Stomach (tissue), 9 donors: ENCODE measurements around the gene CIT. TPM values are rescaled to one million over a fixed set of nuclear protein-coding genes. Genes with fewer than 3 reads are reported as not detected.

Source experiments
- DNase-seq, 2 donors: peaks; one replicate each; pipeline versions ENCODE4 v3.0.0 to v3.0.0-alpha.2; 2013 to 2019
- H3K27ac ChIP-seq, 5 donors: fragments of 200-600 bp in 4 of 5; sonication (generic) in 4 of 5; one replicate each; pipeline ENCODE4 v1.5.1; 2013 to 2019; ENCODE audit warnings: mild to moderate bottlenecking in 1 of 5, moderate library complexity in 1 of 5
- H3K27me3 ChIP-seq, 3 donors: fragments of 200-600 bp; sonication (generic); one replicate each; pipeline ENCODE4 v1.5.1; 2017 to 2019; ENCODE audit warnings: mixed run types in 1 of 3
- H3K36me3 ChIP-seq, 4 donors: fragments of 200-600 bp; sonication (generic); 1 replicate in 3 of 4; 2 replicates in 1 of 4; pipeline ENCODE4 v1.5.1; 2016 to 2019
- H3K4me1 ChIP-seq, 4 donors: fragments of 200-600 bp; sonication (generic); one replicate each; pipeline ENCODE4 v1.5.1; 2016 to 2019
- H3K4me3 ChIP-seq, 4 donors: fragments of 200-600 bp; sonication (generic) in 3 of 4; one replicate each; pipeline ENCODE4 v1.5.1; 2016 to 2019; ENCODE audit warnings: mild to moderate bottlenecking in 1 of 4
- H3K9me3 ChIP-seq, 4 donors: fragments of 200-600 bp; sonication (generic); one replicate each; pipeline ENCODE4 v1.5.1; 2016 to 2019
- CTCF ChIP-seq, 7 experiments: fragments of 450-650 bp in 4 of 7; fragments of 200-600 bp in 3 of 7; sonication (generic) in 3 of 7; IDR thresholded peaks; one replicate each; pipeline ENCODE4 v1.5.1; 2016 to 2019; ENCODE audit warnings: antibody characterized with exemption in 7 of 7, control low read depth in 2 of 7, mild to moderate bottlenecking in 1 of 7
- EP300 ChIP-seq: sonication (generic); formaldehyde crosslinking; IDR thresholded peaks from one replicate; pipeline ENCODE4 v1.6.1; 2017; ENCODE audit warnings: antibody characterized with exemption
- POLR2A ChIP-seq, 4 donors: fragments of 450-650 bp; IDR thresholded peaks; one replicate each; pipeline ENCODE4 v1.6.1; 2016; ENCODE audit warnings: antibody characterized with exemption in 4 of 4, control low read depth in 2 of 4, mild to moderate bottlenecking in 1 of 4, moderate library complexity in 1 of 4
- POLR2AphosphoS5 ChIP-seq, 3 donors: sonication (generic); formaldehyde crosslinking; IDR thresholded peaks; one replicate each; pipeline ENCODE4 v1.6.1; 2016; ENCODE audit warnings: antibody characterized with exemption in 3 of 3
- WGBS, 5 donors: extraction: QIAGEN DNeasy Blood & Tissue Kit in 3 of 5; methylation state at CpG; one replicate each; pipeline versions ENCODE4 v1.1.5 to v1.1.7; 2013 to 2018; 5-methylcytosine and 5-hydroxymethylcytosine counted together
- intact Hi-C: fragments of 100-400 bp; cut with DNase I; formaldehyde crosslinking; loops from one replicate; pipeline ENCODE4 v1.15.1; 2023; ENCODE audit warnings: low total_unique reads
- polyA plus RNA-seq, 3 donors: library from polyadenylated mRNA; stranded (reverse); fragments of 200-250 nt; gene quantifications; one replicate each; pipeline ENCODE4 v1.2.3, GENCODE V29; 2013
- total RNA-seq, 5 donors: library from RNA; depleted of rRNA; stranded (reverse); fragments of >200 nt; gene quantifications; one replicate each; pipeline versions ENCODE4 v1.1.0 to v1.2.3, GENCODE V29; 2014 to 2016
- donor health status: healthy with polysubstance abuse.
- donor health status: Bipolar disorder and iron deficiency.
- donor health status: healthy.

CIT gene
- total and polyA plus RNA-seq, 8 donors, result 2.8 to 164 (median 21.0) TPM

GRCh38 chr12:119788786-119789185 is 88.3 kb downstream of the CIT start:
- WGBS, 5 donors, result 90 to 100% (median 97%) methylated on average over 1 of the region's 1 CpG
- no peak overlapping the region for H3K27ac ChIP-seq
- TF ChIP-seq CTCF (IDR thresholded peaks at IDR 0.05) (no peak), POLR2AphosphoS5 (IDR thresholded peaks at IDR 0.05) (no peak), EP300 (no peak), POLR2A (IDR thresholded peaks at IDR 0.05) (no peak)
- H3K4me3 ChIP-seq, result no peak overlapping the region
- intact Hi-C loops, result no loop called here
- DNase-seq, result no peak
- H3K9me3 ChIP-seq, result peaks cover 0 to 5% (median 0%) of the 10 kb centered on the region in 4 donors
- no peaks in the 10 kb centered on the region for H3K4me1 ChIP-seq
- no peaks in the 10 kb centered on the region for H3K27me3 ChIP-seq
- peaks cover 0 to 11% (median 0%) of the 10 kb centered on the region in 4 donors for H3K36me3 ChIP-seq

- Histone ChIP-seq H3K9me3 (peaks cover 0 to 5% (median 0%) of the 10 kb centered on the region in 4 donors), H3K4me1 (no peaks in the 10 kb centered on the region), H3K27me3 (no peaks in the 10 kb centered on the region), H3K36me3 (peaks cover 0 to 21% (median 0%) of the 10 kb centered on the region in 4 donors), H3K4me3 (no peak overlapping the region), H3K27ac (no peak overlapping the region)
- no peak for TF ChIP-seq POLR2A (IDR thresholded peaks at IDR 0.05)
- TF ChIP-seq EP300, result no peak
- no peak for DNase-seq
- WGBS, 5 donors, result 83 to 99% (median 98%) methylated on average over 4 of the region's 4 CpGs
- intact Hi-C loops, result no loop called here
These were observed 90.6 kb downstream of the CIT start for GRCh38 chr12:119786539-119786938.

- intact Hi-C loops, result loop anchor here (5.0 kb wide), 1 partner anchor 127 kb away; no protein-coding TSS in a partner anchor
- WGBS, 5 donors, result 96 to 99% (median 97%) methylated on average over 17 of the region's 17 CpGs
- no peak for DNase-seq
- no peak overlapping the region for H3K4me3 ChIP-seq
- TF ChIP-seq CTCF (IDR thresholded peaks at IDR 0.05) (no peak), POLR2AphosphoS5 (IDR thresholded peaks at IDR 0.05) (no peak), EP300 (no peak), POLR2A (IDR thresholded peaks at IDR 0.05) (no peak)
- H3K27ac ChIP-seq, result no peak overlapping the region
- peaks cover 0 to 21% (median 0%) of the 10 kb centered on the region in 4 donors for H3K36me3 ChIP-seq
- H3K27me3 ChIP-seq, result no peaks in the 10 kb centered on the region
- peaks cover 0 to 5% (median 0%) of the 10 kb centered on the region in 4 donors for H3K9me3 ChIP-seq
- peaks cover 0 to 11% (median 0%) of the 10 kb centered on the region in 4 donors for H3K4me1 ChIP-seq
These were observed 92.4 kb downstream of the CIT start for GRCh38 chr12:119784673-119785072.

GRCh38 chr12:119783787-119784186 is 93.3 kb downstream of the CIT start:
- Histone ChIP-seq H3K27ac (no peak overlapping the region), H3K4me3 (no peak overlapping the region), H3K27me3 (no peaks in the 10 kb centered on the region), H3K36me3 (peaks cover 0 to 21% (median 0%) of the 10 kb centered on the region in 4 donors), H3K4me1 (peaks cover 0 to 11% (median 0%) of the 10 kb centered on the region in 4 donors), H3K9me3 (peaks cover 0 to 5% (median 0%) of the 10 kb centered on the region in 4 donors)
- DNase-seq, result no peak
- 83 to 93% (median 90%) methylated on average over 6 of the region's 6 CpGs for WGBS, 5 donors
- TF ChIP-seq POLR2AphosphoS5 (IDR thresholded peaks at IDR 0.05) (no peak), EP300 (no peak), CTCF (IDR thresholded peaks at IDR 0.05) (no peak), POLR2A (IDR thresholded peaks at IDR 0.05) (no peak)
- intact Hi-C loops, result loop anchor here (5.0 kb wide), 1 partner anchor 126 kb away; no protein-coding TSS in a partner anchor

DNA sequence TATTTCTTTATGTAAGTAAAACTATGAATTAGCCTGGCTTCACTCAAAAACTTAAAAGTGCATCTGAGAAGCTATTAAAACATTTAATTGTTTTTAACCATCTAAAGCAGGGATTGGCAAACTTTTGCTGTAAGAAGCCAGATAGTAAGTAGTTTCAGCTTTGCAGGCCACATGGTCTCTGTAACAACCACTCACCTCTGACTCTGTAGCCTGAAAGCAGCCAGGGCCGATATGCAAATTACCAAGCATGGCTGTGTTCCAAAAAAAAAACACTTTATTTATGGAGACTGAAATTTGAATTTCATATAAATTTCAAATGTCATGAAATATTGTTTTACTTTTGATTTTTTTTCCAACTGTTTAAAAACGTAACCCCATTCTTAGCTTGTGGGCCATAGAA is 95.3 kb downstream of the CIT start:
- H3K27me3 ChIP-seq, result no peaks in the 10 kb centered on the region
- TF ChIP-seq POLR2A (IDR thresholded peaks at IDR 0.05) (no peak), POLR2AphosphoS5 (IDR thresholded peaks at IDR 0.05) (no peak), EP300 (no peak), CTCF (IDR thresholded peaks at IDR 0.05) (no peak)
- peaks cover 0 to 5% (median 0%) of the 10 kb centered on the region in 4 donors for H3K9me3 ChIP-seq
- no peak overlapping the region for H3K4me3 ChIP-seq
- H3K4me1 ChIP-seq, result peaks cover 0 to 11% (median 0%) of the 10 kb centered on the region in 4 donors
- 88 to 97% (median 94%) methylated on average over 2 of the region's 2 CpGs for WGBS, 5 donors
- intact Hi-C loops, result loop anchor here (5.0 kb wide), 1 partner anchor 125 kb away; no protein-coding TSS in a partner anchor
- peaks cover 0 to 21% (median 0%) of the 10 kb centered on the region in 4 donors for H3K36me3 ChIP-seq
- no peak for DNase-seq
- H3K27ac ChIP-seq, result no peak overlapping the region
